ENCODE measurements around the gene KLK7.

DNA sequence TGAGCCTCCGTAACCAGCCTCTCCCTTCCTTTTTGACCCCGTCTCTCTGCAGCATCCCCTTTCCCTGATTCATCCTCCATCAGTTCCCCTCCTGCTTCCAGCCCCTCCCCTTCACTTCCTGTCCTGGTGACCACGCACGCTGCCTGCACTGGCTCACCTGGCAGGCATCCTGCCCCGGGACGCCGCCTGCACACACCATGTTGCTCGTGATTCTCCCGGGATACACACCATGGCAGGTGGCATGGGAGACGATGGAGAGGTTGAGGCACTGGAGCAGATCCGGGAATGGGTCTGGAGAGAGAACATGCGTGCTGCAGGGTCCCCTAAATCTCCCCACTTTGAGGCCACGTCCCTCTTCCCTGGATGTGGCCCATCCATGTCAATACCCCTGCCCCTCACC lies 46.9 kb upstream of the KLK7 start:
- TF ChIP-seq, protein P1, sequence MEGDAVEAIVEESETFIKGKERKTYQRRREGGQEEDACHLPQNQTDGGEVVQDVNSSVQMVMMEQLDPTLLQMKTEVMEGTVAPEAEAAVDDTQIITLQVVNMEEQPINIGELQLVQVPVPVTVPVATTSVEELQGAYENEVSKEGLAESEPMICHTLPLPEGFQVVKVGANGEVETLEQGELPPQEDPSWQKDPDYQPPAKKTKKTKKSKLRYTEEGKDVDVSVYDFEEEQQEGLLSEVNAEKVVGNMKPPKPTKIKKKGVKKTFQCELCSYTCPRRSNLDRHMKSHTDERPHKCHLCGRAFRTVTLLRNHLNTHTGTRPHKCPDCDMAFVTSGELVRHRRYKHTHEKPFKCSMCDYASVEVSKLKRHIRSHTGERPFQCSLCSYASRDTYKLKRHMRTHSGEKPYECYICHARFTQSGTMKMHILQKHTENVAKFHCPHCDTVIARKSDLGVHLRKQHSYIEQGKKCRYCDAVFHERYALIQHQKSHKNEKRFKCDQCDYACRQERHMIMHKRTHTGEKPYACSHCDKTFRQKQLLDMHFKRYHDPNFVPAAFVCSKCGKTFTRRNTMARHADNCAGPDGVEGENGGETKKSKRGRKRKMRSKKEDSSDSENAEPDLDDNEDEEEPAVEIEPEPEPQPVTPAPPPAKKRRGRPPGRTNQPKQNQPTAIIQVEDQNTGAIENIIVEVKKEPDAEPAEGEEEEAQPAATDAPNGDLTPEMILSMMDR (IDR thresholded peaks at IDR 0.05; ENCODE audit: borderline replicate concordance, extremely low read depth, low read length, poor library complexity, severe bottlenecking) = no peak
- no peak for TF ChIP-seq EZH2 (IDR thresholded peaks at IDR 0.05; ENCODE audit: borderline replicate concordance, low read depth, low read length, severe bottlenecking)

Data from DND-41 (cell line).